Activated CD8-positive, alpha-beta T cell treated with anti-CD3 and anti-CD28 coated beads, Interleukin-2, amount 10 ng/mL, durations not matched to agents 7 days and 5 days (primary cell): ENCODE results near the gene NMNAT2. TPM values are rescaled to one million over a fixed set of nuclear protein-coding genes. Genes with fewer than 3 reads are reported as not detected.

Experiments used
- ATAC-seq: fragments of 150-1000 bp; cut with Tn5 transposase; one replicate; pipeline ENCODE4 v1.10.0; 2021; ENCODE audit warnings: moderate library complexity
- CTCF ChIA-PET: fragments of 350-600 bp; sonication (Branson Sonifier 250); formaldehyde crosslinking; loops from one replicate; lab custom pipeline; 2021; ENCODE audit warnings: antibody characterized with exemption; lab: Charles Lee
- POLR2A ChIA-PET: fragments of 350-600 bp; sonication (Branson Sonifier 250); formaldehyde crosslinking; loops from one replicate; lab custom pipeline; 2021; ENCODE audit warnings: antibody characterized with exemption; lab: Charles Lee
- DNase-seq: peaks from one replicate; pipeline ENCODE4 v3.0.0-alpha.2; 2020
- H3K27ac Mint-ChIP-seq: one replicate; pipeline ENCODE4 v1.8.0; 2021; ENCODE audit warnings: mild to moderate bottlenecking, mixed read lengths
- H3K27me3 Mint-ChIP-seq: one replicate; pipeline ENCODE4 v1.8.0; 2021; ENCODE audit warnings: low read depth, mixed read lengths
- H3K36me3 Mint-ChIP-seq: one replicate; pipeline ENCODE4 v1.8.0; 2021; ENCODE audit warnings: low read depth, mixed read lengths
- H3K4me1 Mint-ChIP-seq: one replicate; pipeline ENCODE4 v1.8.0; 2021; ENCODE audit warnings: low read depth, mixed read lengths
- H3K4me3 Mint-ChIP-seq: one replicate; pipeline ENCODE4 v1.8.0; 2021; ENCODE audit warnings: mild to moderate bottlenecking, mixed read lengths
- H3K9me3 Mint-ChIP-seq: one replicate; pipeline ENCODE4 v1.8.0; 2022; ENCODE audit warnings: mixed read lengths; ENCODE audit not compliant: insufficient read depth
- total RNA-seq, 2 experiments: library from RNA; stranded (reverse); gene quantifications; one replicate each; pipeline ENCODE4 v1.2.3, GENCODE V29; 2021

The NMNAT2 gene
- total RNA-seq, 2 experiments from 2014 or later = not detected

DNA sequence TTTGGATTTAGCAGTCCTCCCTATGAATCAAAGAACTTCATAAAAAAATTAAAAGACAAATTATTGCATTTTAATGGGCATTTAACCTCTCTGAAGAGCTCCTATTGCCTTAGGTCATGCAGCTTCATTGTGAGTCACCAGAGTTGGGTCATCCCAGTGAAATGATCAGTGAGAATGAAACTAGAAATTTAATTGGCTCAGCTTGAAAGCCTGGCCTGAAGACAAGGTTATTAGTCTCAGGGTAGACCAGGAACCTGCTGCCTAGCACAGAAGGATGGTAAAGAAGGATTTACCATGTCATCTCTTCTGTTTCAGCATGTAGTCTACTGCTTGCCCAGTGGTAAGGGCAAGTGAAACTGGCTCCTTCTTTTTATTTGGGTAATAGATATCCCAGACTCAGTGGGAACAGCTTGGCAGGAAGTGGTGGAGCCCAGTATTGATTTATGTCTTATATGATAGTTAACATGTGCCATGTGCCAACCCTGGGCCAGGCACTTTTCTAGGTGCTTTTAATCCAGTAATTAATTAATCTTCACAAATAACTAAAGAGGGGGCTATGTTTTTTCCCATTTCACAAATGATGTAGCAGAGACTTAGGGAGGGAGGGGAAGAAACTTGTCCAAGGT lies 208.5 kb downstream of the NMNAT2 start:
- no peak for DNase-seq
- Mint-ChIP-seq H3K9me3 (no peaks in the 10 kb centered on the region), H3K27me3 (peaks cover 16% of the 10 kb centered on the region), H3K4me1 (peaks cover 8% of the 10 kb centered on the region), H3K4me3 (no peak overlapping the region), H3K36me3 (no peaks in the 10 kb centered on the region), H3K27ac (no peak overlapping the region)
- ATAC-seq = peak; percentile 36
- CTCF ChIA-PET = interaction anchor here (0.9 kb wide), 1 partner anchor 18 kb away, joined by 3 read pairs; no protein-coding TSS in a partner anchor
- POLR2A ChIA-PET = no interaction called here

DNA sequence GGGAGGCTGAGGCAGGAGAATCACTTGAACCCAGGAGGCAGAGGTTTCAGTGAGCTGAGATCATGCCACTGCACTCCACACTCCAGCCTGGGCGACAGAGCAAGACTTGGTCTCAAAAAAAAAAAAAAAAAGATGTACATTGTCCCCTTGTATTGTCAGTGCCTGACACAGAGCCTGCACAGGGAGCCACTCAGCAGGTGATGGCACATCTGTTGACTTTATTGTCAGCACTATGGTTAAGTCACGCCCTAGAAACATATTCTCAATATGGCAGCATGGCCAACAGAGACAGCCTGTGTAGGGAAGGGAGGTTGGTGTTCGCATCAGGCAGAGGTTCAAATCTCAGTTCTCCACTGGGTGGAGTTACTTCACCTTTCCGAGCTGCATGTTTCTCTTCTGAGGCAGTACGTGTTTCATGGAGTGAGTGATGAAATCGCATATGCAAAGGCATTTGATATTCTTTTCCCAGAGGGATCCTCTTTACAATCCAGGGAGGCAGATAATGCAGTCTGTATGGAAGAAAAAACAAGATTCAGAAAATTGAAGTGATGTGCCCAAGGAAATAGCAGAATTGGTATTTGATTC lies 211.6 kb downstream of the NMNAT2 start:
- ATAC-seq (no peak), DNase-seq (no peak)
- Mint-ChIP-seq H3K36me3 (no peaks in the 10 kb centered on the region), H3K9me3 (no peaks in the 10 kb centered on the region), H3K4me1 (peaks cover 10% of the 10 kb centered on the region), H3K27ac (no peak overlapping the region), H3K27me3 (peaks cover 6% of the 10 kb centered on the region), H3K4me3 (no peak overlapping the region)
- ChIA-PET POLR2A (no interaction called here), CTCF (interaction anchor here (1.0 to 1.2 kb wide), 2 partner anchors 11 to 21 kb away, joined by 3 to 4 read pairs; no protein-coding TSS in a partner anchor)

DNA sequence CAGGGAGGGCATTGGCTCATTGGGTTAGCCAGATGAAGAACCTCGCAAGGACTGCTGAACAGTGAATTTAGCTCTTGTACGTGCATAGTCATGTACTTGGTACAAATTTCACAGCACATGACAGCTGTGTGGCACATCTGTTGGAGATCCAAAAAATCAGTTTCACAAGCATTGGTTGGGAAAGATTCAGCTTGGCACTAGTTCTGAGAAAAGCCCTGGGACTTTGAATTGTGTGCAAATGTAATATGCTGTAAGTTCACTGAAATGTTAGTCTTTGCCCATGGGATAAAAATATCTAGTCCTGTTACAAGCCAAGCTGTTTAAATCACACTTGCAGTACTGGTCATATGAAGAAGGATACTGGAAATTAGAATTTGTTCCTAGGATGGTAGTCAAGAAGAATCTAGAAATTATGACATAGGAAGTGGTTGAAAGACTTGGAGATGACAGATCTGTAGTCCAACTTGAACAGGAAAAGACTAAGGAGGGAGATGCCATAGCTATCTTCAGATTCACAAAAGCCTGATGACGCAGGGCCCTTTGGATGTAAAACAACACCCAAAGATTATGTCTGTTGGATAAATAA lies 212.9 kb downstream of the NMNAT2 start:
- ChIA-PET CTCF (interaction anchor here (1.0 to 1.2 kb wide), 3 partner anchors 10 to 22 kb away, joined by 3 to 4 read pairs (median 4); no protein-coding TSS in a partner anchor), POLR2A (no interaction called here)
- Mint-ChIP-seq H3K36me3 (no peaks in the 10 kb centered on the region), H3K27me3 (peaks cover 12% of the 10 kb centered on the region), H3K4me1 (peaks cover 10% of the 10 kb centered on the region), H3K4me3 (no peak overlapping the region), H3K9me3 (no peaks in the 10 kb centered on the region), H3K27ac (no peak overlapping the region)
- ATAC-seq (no peak), DNase-seq (no peak)

DNA sequence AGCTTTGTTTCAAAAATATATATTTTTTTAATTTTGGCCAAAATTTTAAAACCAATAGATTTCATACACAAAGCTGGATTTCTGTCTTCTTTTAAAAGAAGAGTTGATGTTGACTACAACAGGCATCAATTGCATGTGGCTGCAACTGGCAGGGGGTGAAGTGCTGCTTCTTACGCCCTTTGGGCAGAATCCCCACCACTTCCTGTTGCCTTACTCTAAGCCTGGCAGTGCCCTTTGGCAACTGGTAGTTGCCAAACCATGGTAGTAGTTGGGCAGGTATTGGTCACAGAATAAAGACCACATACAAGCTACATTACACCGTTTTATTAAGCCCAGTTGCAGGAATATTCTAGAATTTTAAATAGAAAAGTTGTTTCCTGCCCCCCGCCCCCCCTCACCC lies 215.1 kb downstream of the NMNAT2 start:
- peaks cover 3% of the 10 kb centered on the region for H3K4me1 Mint-ChIP-seq
- H3K4me3 Mint-ChIP-seq = no peak overlapping the region
- ChIA-PET POLR2A (interaction anchor here (0.7 kb wide), 1 partner anchor 176 kb away, joined by 3 read pairs; no protein-coding TSS in a partner anchor), CTCF (no interaction called here)
- H3K36me3 Mint-ChIP-seq = no peaks in the 10 kb centered on the region
- ATAC-seq (no peak), DNase-seq (no peak)
- H3K27ac Mint-ChIP-seq = no peak overlapping the region
- no peaks in the 10 kb centered on the region for H3K9me3 Mint-ChIP-seq
- H3K27me3 Mint-ChIP-seq = peaks cover 18% of the 10 kb centered on the region

DNA sequence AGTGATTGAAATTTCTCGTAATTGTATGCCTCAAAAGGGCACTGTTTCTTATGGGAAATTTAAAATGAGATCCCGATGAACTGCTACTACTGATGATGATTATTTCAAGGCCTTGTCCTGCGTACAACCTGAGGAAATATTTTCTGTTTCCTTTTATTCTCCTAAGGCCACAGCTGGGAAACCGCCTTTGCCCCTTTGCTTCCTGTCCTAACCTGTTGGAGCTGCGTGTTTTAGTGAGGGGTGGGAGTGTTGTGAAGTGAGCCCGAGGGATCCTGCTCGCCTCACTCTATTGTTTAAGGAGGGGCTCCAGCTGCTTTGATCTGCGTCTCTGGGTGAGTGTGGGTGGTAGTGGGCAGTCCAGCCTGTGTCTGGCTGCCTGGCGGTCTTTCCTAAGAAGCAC lies 217.7 kb downstream of the NMNAT2 start:
- H3K4me1 Mint-ChIP-seq = peaks cover 5% of the 10 kb centered on the region
- DNase-seq (no peak), ATAC-seq (no peak)
- no peaks in the 10 kb centered on the region for H3K9me3 Mint-ChIP-seq
- ChIA-PET CTCF (no interaction called here), POLR2A (no interaction called here)
- H3K36me3 Mint-ChIP-seq = no peaks in the 10 kb centered on the region
- no peak overlapping the region for H3K27ac Mint-ChIP-seq
- H3K27me3 Mint-ChIP-seq = peaks cover 27% of the 10 kb centered on the region
- H3K4me3 Mint-ChIP-seq = no peak overlapping the region

DNA sequence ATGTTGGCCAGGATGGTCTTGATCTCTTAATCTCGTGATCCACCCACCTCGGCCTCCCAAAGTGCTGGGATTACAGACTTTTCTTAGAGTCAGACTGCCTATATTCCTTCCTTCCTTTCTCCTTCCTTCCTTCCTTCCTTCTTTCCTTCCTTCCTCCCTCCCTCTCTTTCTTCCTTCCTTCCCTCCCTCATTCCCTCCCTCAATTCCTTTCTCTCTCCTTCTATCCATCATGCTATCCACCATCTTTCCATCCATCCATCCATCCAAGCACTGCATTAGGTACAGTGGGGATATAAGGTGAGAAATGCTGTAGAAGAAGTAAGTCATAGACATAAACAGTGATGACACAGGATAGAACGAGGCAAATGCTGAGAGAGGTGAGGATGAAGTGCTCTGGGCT lies 218.9 kb downstream of the NMNAT2 start:
- Mint-ChIP-seq H3K27ac (no peak overlapping the region), H3K27me3 (peaks cover 23% of the 10 kb centered on the region), H3K4me3 (no peak overlapping the region), H3K36me3 (no peaks in the 10 kb centered on the region), H3K4me1 (peaks cover 15% of the 10 kb centered on the region), H3K9me3 (no peaks in the 10 kb centered on the region)
- POLR2A ChIA-PET = no interaction called here
- DNase-seq (no peak), ATAC-seq (no peak)
- CTCF ChIA-PET = no interaction called here

DNA sequence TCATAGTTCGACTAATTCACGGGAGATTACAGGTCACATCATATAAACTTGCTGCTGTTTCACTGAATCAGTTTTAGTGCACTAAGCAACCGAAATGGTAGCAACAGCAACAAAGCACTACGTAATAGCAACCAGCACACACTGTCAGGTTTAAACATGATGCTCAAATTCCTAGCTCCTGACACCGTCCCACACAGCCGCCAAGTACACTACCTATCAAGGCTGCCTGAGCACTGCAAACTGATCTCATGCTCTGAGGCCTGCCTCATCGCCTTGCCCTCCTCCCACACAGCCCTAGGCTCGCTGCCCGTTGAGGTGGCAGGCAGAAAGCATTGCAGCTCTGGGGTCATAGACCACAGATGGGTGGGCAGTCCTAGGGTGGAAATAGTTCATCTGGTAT lies 219.7 kb downstream of the NMNAT2 start:
- H3K36me3 Mint-ChIP-seq = no peaks in the 10 kb centered on the region
- DNase-seq (no peak), ATAC-seq (no peak)
- H3K27me3 Mint-ChIP-seq = peaks cover 23% of the 10 kb centered on the region
- ChIA-PET POLR2A (no interaction called here), CTCF (no interaction called here)
- H3K9me3 Mint-ChIP-seq = no peaks in the 10 kb centered on the region
- H3K4me3 Mint-ChIP-seq = no peak overlapping the region
- peaks cover 20% of the 10 kb centered on the region for H3K4me1 Mint-ChIP-seq
- no peak overlapping the region for H3K27ac Mint-ChIP-seq

Other genes with a start within 250 kb of the NMNAT2 start
- gene LAMC2, start 232.1 kb downstream of the NMNAT2 start, total RNA-seq = not detected
- gene SMG7, start 54.1 kb upstream of the NMNAT2 start, total RNA-seq = 10 to 100 TPM; 80.8 to 88.6 TPM
- gene NCF2, start 172.1 kb upstream of the NMNAT2 start, total RNA-seq = 10 to 100 TPM in 1 of 2 experiments, 1 to 10 TPM in 1; 9.2 to 10.3 TPM
- gene ARPC5, start 217.4 kb upstream of the NMNAT2 start, total RNA-seq = 100 to 1,000 TPM; 271 to 274 TPM
- gene APOBEC4, start 234.9 kb upstream of the NMNAT2 start, total RNA-seq = not detected